ENCODE measurements around the gene NUP214.

The NUP214 gene

DNA sequence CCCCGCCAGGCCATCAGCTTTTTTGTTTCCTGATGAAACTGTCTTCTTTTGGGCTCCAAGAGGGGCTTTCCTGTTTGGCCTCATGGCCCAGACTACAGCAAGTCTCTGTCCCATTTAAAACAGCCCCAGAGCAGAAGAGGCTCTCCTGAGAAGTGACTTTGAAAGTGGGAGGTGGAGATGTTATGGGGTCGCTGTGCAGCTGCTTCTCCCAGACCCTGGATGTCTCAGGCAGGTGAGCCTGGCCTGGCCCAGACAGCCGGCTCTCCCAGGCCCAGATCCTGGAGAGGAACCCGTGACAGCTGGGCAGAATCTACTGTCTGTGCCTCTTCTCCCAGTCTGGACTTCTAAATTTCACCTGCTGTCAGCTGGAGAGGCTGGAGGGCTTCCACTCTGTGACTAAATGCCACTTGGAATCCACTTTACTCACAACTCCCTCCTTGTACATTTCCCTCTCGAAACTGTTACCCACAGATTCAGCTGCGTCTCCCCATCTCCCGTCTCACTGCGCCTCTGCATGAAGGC lies 130.4 kb downstream of the NUP214 start:
- in situ Hi-C loops (cut with HindIII; ENCODE audit: low pct_ligation_motif_present, low sequenced_read_pairs): no loop called here
- H3K27me3 ChIP-seq (replicated peaks): no peaks in the 10 kb centered on the region
- DNase-seq: no peak
- no peak overlapping the region for H3K27ac ChIP-seq
- no peaks in the 10 kb centered on the region for H3K36me3 ChIP-seq (replicated peaks)
- H3K4me3 ChIP-seq (ENCODE audit: low read depth, low read length): no peak overlapping the region
- TF ChIP-seq CTCF (IDR thresholded peaks at IDR 0.05; ENCODE audit: low read depth, low read length, missing control alignments): no peak

- no peak for DNase-seq
- Histone ChIP-seq H3K4me3 (ENCODE audit: low read depth, low read length) (no peak overlapping the region), H3K27me3 (replicated peaks) (no peaks in the 10 kb centered on the region), H3K27ac (no peak overlapping the region), H3K36me3 (replicated peaks) (no peaks in the 10 kb centered on the region)
- in situ Hi-C loops (cut with HindIII; ENCODE audit: low pct_ligation_motif_present, low sequenced_read_pairs): no loop called here
- no peak for TF ChIP-seq CTCF (IDR thresholded peaks at IDR 0.05; ENCODE audit: low read depth, low read length, missing control alignments)
These were observed 132.1 kb downstream of the NUP214 start for GRCh38 chr9:131257266-131258025.

- Histone ChIP-seq H3K36me3 (replicated peaks) (no peaks in the 10 kb centered on the region), H3K4me3 (ENCODE audit: low read depth, low read length) (no peak overlapping the region), H3K27me3 (replicated peaks) (no peaks in the 10 kb centered on the region), H3K27ac (no peak overlapping the region)
- no peak for DNase-seq
- in situ Hi-C loops (cut with HindIII; ENCODE audit: low pct_ligation_motif_present, low sequenced_read_pairs): no loop called here
- no peak for TF ChIP-seq CTCF (IDR thresholded peaks at IDR 0.05; ENCODE audit: low read depth, low read length, missing control alignments)
These were observed 132.8 kb downstream of the NUP214 start for GRCh38 chr9:131258186-131258585.

DNA sequence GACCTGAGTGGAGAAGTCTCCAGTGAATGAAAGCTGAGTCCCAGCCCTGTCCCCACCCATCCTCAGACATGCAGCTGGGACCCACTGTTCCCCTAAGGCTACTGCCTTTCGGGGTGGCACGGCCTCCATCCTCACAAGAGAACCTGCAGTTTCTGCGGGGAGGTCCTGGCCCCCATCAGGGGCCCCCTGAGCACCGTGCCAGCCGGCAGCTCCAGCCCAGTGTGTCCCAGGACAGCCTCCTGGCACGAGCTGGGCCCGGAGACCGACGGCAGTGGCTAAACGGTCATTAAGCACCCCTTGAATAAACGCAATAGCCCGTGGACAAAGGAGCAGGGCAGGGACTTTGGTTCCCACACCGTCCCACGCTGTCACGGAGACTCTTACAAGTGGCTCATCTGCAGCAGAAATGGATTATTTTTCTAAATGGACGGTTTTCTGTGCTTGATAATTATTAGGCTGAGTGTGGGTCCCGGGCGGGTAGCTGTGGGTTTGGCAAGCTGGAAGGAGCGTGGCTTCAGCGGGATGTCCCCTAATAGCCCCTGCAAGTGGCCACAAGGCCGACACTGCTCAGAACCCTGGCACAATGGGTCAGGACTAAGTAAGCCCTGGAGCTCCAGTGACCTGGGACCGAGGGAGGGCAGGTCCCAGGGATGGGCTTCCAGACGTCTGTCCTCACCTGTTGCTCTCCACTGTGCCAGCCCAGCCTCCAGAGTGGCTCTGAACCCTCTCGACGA lies 133.5 kb downstream of the NUP214 start:
- in situ Hi-C loops (cut with HindIII; ENCODE audit: low pct_ligation_motif_present, low sequenced_read_pairs): no loop called here
- no peaks in the 10 kb centered on the region for H3K36me3 ChIP-seq (replicated peaks)

GRCh38 chr9:131259432-131259898 lies 134.1 kb downstream of the NUP214 start:
- H3K36me3 ChIP-seq (replicated peaks): no peaks in the 10 kb centered on the region
- TF ChIP-seq CTCF (IDR thresholded peaks at IDR 0.05; ENCODE audit: low read depth, low read length, missing control alignments): no peak
- no peak for DNase-seq
- in situ Hi-C loops (cut with HindIII; ENCODE audit: low pct_ligation_motif_present, low sequenced_read_pairs): no loop called here
- no peak overlapping the region for H3K27ac ChIP-seq
- no peaks in the 10 kb centered on the region for H3K27me3 ChIP-seq (replicated peaks)
- no peak overlapping the region for H3K4me3 ChIP-seq (ENCODE audit: low read depth, low read length)

More for the DNA sequence above, 133.5 kb downstream of the NUP214 start:
- H3K27me3 ChIP-seq (replicated peaks): no peaks in the 10 kb centered on the region
- TF ChIP-seq CTCF (IDR thresholded peaks at IDR 0.05; ENCODE audit: low read depth, low read length, missing control alignments): no peak
- DNase-seq: no peak
- no peak overlapping the region for H3K27ac ChIP-seq
- no peak overlapping the region for H3K4me3 ChIP-seq (ENCODE audit: low read depth, low read length)
